ENCODE results near the gene MARK1. TPM values are rescaled to one million over a fixed set of nuclear protein-coding genes. Genes with fewer than 3 reads are reported as not detected.
"Not testable (repeated sequence)": the region's sequence is repeated elsewhere in the genome, so short reads cannot be mapped to it uniquely, and the experiment has no call there.

Gene MARK1
- total RNA-seq, 1 donor from 2014 or later, result 7.6 TPM

DNA sequence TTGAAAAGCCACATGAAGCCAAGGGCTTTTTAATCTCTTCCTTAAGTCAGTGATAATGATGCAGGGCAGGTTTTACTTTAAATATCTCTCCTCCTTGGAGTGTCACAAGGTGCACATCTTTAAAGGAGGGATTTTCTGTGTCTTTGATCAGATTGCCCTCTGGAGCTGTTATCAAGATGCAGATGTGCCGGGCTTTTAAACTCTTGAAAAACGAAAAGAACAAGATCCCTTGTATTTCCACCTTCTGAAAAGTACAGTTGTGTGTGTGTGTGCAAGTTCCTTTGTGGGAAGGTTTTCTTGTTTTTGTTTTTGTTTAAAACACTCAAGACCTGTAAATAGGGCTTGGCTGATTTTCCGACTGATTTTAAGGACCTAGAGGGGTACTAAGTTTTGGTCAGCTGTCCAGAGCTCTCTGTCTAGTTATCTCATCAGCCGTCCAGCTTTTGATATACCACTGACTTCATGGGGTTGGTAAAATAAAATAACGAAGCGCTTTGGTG, 1.6 kb downstream of the MARK1 start:
- no peak for DNase-seq

DNA sequence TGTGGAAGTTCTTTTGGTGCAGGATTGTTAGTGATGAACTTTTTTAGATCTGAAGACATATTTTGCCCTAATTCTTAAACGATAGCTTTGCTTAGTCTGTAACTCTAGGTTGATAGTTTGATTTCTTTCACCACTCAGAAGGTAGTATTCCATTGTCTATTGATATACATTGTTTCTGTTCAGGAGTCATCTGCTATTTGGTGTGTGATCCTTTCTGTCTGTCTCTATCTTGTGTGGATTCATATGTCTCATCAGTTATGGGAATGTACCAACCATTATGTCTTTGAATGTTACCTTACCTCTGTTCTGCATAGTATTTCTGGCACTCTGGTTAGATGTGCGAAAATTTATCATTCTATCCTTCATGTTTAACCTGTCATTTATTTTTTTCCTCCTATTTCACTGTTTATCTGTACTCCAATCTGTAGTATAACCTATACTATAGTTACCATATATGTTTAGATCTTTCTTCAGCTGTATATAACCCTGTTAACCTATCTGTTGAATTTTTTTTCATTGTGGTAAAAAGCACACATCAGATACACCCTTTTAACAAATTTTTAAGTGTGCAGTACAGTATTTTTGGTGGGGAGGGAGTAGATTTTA, 5.7 kb downstream of the MARK1 start:
- no peak for DNase-seq

DNA sequence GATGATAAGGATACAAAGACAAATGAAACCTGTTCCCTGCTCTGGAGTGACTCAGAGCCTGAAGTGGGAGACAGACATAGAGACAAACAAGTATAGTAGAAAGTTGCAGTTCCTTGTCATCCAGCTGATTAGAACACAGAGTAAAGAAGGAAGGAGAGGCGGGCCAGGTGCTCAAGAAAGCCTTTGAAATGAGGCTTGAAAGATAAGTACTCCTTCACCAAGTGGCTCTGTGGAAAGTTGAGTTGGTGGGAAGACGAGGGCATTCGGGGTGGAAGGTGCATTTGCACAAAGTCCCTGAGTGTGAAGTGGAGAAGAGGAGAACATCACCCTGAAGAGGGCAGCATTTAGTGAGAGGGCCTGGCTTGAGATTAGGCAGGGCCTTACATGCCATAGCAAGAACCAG, 17.0 kb downstream of the MARK1 start:
- DNase-seq, result no peak

DNA sequence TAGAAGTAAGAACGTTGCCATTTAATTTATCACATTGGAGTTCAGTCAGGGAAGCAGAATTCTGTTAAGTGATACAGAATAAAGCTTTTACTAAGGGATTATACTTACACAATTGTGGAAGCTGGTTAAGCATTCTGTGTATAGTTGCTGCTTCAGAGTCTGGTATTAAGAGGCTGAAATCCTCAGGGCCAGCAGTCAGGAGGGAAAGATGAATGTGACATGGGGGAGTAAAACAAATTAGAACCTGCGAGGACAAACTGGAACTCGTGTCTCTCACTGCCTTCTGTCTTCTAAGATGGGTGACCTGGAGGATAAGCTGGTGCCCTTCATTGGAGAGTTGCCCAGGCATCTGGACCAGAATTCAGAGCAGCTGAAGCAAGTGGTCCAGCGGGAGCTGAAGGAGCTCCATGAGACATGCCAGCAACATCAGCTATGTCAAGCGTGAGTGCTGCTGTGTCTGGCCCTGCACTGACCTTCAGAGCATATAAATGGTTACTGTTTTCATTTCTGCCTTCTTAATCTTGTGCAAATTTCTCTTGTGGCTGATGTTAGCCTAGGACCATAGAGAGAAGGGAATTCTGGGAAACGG, 23.0 kb downstream of the MARK1 start:
- DNase-seq, result no peak

DNA sequence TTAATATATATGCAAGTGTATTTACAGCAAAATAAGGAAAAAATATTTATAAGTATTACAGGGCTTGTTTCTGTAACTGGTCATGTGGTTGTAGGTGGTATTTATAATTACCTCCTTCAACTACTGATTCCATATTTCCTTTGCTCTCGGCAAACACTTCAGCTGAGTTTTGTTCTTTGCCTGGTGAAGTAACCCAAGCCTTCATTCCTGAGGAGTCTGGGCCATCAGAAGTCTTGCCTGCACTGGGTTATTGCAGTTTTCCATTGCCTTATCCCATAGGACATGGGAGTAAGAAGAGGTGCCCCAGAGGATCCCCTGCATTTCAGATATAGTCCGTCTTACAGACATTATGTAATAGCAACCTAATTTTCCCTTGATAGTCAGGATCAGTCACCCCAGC, 23.8 kb downstream of the MARK1 start:
- no peak for DNase-seq

DNA sequence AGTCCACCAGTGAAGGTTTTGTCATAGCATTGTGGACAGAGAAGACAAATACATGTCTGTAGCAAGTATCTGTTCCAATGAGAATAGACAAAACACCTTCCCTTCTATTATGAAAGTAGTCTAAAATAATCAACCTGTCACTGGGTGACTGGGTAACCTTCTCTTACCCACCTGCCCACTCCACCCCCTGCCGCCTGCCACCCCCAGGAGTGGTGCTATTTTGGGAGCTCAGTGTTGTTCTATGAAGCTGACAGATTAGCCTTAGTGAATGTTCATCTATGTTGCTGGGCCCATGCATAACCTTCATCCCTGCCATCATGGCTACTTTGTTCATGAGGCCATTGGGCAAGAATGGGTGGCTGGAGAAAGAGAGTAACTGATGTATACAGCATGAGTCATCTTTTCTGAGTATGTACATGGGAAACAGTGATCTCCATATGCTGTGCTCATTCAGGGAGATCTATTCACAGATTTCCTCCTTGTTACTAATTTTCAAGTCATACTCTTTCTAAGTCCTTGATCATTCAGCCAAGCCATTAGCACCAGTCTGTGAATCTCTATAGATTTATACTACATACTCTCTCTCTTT, 24.8 kb downstream of the MARK1 start:
- no peak for DNase-seq

DNA sequence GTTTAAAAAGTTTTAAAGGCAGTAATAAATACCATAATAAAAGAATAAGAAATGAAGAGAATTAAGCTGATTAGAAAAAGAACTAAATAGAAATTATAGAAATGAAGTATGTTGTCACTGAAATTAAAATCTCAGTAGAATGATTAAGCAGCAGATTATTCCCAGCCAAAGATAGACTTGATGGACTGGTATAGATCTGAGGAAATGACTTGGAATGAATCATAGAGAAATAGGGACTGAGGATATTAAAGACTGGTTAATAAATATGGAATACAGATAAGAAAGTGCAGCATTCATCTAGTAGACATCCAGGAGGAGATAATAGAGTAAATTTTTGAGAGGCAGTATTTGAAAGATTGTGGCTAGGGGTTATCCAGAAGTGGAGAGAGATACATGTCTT, 28.7 kb downstream of the MARK1 start:
- DNase-seq, result no peak

DNA sequence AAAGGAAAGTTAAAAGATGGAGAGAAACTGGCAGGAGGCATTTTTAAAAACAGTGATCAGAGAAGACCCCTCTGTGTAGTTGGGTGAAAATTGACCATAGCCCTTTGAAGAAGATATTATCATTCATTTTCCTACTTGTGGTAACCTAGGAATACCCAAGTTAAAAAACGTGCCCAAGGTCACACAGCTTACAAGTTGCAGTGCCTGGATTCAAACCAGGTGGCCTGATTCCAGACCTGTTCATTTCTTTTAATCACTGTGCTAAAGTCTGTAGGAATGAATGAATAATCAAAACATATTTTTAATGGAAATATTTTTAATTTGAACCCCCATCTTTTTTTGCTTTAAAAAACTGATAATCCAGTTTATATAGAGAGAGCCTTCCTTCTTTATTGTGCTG, 35.6 kb downstream of the MARK1 start:
- DNase-seq, result no peak

DNA sequence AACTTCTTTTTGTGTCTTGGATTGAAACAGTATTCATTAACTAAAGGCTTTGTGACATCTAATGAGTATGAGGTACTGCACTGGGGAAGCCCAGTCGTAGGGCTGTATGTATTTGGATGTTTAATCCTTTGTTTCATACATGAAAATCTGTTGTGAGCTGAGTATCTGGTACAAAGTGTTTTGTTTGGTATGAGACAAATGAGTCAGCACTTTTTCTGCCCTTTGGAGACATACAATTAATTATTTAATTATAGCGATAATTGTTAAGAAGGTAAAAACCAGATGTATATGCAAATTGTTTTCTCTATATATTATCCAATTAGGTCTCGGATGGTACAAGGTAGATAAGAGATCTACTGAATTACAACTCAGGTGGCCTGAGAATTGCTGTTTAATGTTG, 36.3 kb downstream of the MARK1 start:
- no peak for DNase-seq

DNA sequence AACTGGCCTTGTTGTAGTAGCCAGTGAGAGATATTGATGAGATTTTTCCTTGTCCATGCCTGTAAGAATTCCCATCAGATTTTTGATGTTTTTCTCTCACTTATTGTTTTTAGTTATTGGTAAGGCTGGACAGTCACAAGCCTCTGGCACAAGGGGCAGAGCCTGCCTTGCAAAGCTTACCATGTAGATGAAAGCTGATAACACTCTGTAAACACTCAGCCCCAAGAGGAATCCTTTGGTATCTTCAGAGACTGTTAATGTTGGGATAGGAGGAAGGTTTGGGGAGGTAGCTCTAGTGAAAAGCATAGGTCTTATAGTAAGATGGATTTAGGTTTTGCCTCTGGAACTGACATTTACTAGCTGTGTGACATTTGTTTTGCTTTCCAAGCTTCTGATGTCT, 37.7 kb downstream of the MARK1 start:
- DNase-seq, result no peak

DNA sequence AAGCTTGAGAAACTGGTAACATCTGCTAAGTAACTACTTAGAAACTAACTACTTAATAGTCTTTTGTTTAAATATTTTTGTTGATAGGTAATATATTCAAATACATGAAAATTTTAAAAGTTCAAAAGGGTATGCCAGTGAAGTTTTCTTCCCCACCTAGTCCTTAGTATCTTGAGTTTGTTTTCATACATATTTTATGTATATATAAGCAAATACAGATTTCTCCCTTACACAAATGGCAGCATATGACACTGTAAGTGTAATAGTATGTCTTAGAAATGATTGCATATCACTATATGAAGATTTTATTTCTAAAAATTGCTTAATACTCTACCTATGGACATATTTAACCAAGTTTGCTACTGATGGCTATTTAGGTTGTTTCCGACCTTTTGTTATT, 38.9 kb downstream of the MARK1 start:
- no peak for DNase-seq

DNA sequence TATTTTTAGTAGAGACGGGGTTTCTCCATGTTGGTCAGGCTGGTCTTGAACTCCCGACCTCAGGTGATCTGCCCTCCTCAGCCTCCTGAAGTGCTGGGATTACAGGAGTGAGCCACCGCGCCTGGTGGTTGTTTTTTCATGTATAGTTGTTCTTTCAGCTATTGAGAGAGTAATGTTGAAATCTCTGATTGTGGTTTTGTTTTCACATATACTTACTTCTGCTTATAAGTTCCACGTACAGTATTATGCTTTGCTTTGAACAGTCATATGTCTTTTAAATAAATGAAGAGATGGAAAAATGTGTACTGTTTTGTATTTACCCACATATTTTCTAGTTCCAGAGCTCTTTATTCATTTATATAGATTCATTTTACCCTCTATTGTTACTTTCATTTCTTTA, 44.5 kb downstream of the MARK1 start:
- no peak for DNase-seq

DNA sequence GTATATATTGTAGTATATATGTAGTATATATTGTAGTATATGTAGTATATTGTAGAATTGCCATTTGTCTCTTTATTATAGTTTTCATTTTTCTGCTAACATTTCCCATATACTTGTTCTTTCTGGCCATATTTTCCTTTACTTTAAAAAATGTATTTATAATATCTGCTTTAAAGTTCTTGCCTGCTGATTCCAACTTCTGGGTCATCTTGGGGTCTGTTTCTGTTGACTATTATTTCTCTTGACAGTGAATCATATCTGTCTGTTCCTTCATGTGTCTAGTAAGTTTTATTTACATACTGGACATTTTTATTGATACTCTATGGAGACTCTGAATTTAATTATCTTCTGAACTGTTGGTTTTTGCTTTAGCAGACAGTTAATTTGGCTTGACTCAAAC, 45.9 kb downstream of the MARK1 start:
- DNase-seq, result no peak

DNA sequence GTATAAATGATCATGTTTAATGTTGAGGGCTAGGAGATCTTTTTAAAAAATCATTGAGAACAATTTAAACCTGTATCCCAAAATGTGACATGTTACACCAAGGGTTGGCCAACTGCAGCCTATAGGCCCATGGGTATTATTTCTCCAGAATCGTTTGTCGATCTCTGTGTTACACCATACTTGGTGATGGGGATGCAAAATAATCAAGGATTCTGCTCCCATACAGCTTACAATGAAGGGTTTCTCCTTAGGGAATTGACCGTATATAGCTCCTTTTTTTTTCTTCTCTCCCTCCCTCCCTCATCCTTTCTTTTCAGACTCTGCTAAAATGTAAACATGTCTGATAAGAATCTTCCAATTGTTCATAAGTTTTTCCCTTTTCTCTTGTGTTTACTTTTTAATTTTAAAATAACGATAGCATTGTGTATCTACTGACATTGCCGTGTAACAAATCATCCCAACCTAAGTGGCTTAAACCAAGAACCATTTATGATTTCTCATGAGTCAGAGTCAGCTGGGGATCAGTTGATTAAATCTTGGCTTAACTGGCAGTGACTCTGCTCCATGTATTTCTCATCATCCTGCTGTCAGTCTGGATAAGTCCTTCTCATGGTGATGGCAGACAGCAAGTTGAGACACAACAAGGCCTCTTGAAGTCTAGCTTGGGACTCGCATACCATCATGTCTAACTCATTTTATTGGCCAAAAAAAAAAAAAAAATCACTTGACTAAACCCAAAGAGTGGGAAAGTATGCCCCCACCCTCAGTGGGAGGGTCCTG, 48.0 kb downstream of the MARK1 start:
- no peak for DNase-seq

DNA sequence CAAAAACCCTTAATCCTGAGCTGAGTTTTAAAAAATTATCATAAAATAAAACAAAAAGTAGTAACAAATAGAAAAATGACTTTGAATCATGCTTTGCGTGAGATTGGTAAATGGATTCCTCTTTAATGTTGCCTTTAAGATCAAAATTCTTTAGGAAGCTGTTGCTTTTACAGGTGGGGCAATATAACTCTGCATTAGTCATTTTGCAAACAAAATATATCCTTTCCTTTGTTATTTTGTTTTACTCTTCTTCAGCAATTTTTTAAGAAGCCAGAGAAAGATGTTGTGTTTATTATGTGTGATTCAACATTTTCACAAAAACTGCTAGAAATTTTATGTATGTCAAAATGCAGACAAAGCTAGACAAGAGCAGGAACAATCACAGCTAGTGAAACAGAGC, 50.0 kb downstream of the MARK1 start:
- no peak for DNase-seq

DNA sequence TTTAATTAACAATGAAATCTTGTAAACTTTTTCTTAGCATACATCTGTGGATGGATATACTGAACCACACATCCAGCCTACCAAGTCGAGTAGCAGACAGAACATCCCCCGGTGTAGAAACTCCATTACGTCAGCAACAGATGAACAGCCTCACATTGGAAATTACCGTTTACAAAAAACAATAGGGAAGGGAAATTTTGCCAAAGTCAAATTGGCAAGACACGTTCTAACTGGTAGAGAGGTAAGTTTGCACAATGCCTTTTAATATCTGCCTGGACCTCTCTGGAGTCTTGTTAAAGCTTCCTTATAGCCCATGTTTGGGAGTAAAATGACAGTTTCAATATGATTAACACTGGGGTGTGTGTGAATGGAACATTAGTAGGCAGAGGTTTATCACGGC, 51.4 kb downstream of the MARK1 start:
- no peak for DNase-seq

DNA sequence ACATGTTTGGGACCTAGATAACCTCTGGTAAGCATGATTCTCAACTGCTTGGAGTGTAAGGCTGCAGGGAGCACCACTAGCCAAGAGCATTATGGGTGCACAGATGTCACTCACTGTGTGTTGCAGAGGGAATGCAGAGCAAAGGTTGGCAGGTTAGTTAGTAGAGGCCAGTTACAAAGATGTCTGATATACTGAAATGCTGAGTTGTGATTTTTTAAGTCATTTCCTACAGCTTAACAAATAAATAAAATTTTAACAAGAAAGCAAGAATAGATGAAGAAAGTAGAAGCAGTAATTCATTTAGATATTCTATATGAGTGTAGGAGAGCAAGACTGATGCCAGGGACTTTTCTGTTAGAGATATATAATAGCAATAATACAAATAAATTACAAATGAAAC, 64.8 kb downstream of the MARK1 start:
- DNase-seq, result no peak

DNA sequence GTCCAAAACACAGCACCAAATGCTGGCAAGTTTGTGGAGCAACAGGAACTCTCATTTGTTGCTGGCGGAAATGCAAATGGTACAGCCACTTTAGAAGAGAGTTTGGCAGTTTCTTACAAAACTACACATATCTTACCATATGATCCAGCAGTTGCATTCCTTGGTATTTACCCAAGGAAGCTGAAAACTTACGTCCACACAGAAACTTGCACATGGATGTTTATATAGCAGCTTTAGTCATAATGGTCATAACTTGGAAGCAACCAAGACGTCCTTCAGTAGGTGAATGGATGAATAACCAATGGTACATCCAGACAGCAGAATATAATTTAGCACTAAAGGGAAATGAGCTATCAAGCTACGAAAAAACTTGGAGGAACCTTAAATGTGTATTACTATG, 66.4 kb downstream of the MARK1 start:
- no peak for DNase-seq

DNA sequence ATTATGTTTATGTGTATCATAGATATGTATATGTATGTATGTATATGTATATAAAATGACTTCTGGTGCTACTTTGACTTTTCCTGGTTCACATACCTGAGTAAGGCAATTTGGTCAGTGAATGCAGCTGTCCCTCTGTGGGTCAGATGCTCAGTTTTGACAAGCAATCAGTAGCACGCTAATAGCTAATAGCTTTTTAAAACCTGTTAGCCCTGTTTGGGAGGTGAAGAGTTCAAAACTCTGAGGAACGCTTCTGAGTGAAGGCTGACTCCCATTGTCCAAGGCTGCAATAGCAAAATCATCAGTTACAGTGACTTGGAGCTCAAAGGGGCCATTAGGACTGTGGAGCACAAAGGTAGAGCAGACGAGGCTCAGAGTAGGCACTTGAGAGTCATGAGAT, 67.2 kb downstream of the MARK1 start:
- DNase-seq, result no peak

DNA sequence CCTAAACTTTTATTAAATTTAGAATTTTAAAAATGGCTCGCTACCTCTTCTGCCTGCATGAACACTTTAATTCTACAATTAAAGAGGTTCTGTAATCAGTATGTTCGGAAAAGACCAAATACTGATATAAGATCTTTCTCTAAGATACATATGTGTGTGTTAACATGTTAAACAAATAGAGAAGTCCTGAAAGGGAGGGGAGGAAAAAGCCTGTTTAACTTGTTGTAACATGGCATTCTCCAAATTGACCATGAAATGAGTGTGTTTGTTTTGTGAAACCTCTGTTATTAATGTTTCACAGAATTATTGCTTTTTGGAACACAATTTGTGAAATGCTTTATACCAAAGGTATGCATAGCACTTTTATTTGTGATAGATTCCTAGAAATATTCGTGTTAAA, 77.0 kb downstream of the MARK1 start:
- no peak for DNase-seq

DNA sequence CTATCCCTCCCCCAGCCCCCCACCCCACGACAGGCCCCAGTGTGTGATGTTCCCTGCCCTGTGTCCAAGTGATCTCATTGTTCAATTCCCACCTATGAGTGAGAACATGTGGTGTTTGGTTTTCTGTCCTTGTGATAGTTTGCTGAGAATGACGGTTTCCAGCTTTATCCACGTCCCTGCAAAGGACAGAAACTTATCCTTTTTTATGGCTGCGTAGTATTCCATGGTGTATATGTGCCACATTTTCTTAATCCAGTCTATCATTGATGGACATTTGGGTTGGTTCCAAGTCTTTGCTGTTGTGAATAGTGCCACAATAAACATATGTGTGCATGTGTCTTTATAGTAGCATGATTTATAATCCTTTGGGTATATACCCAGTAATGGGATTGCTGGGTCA, 77.7 kb downstream of the MARK1 start:
- not testable (repeated sequence) for DNase-seq

DNA sequence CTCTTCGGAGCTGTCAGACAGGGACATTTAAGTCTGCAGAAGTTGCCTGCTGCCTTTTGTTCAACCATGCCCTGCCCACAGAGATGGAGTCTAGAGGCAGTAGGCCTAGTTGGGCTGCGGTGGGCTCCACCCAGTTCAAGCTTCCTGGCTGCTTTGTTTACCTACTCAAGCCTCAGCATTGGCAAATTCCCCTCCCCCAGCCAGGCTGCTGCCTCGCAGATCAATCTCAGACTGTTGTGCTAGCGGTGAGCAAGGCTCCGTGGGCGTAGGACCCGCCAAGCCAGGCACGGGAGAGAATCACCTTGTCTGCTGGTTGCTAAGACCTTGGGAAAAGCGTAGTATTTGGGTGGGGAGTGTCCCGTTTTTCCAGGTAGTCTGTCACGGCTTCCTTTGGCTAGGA, 83.2 kb downstream of the MARK1 start:
- not testable (repeated sequence) for DNase-seq

DNA sequence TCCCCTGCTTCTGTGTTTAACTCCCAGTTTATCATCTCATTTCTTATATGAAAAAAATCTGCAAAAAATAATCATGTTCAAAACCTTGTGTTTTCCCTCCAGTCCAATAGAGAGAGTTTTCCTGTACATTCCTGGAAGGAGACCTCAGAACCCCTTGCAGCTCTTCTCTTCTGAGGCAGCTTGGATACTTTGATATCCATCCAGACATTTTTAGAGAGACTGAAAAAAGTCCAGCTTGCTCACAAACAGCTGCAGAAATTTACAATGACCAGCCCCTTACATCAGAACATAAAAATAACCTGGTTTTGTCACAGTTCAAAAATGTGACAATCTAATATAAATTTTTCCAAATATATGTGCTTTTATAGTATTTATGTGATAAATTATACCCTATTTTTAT, 88.9 kb downstream of the MARK1 start:
- no peak for DNase-seq

Measured in skin of body (tissue), 2 donors.